ENCODE measurements around the gene KIF26B.
"Not testable (repeated sequence)": the region's sequence is repeated elsewhere in the genome, so short reads cannot be mapped to it uniquely, and the experiment has no call there.

KIF26B gene

DNA sequence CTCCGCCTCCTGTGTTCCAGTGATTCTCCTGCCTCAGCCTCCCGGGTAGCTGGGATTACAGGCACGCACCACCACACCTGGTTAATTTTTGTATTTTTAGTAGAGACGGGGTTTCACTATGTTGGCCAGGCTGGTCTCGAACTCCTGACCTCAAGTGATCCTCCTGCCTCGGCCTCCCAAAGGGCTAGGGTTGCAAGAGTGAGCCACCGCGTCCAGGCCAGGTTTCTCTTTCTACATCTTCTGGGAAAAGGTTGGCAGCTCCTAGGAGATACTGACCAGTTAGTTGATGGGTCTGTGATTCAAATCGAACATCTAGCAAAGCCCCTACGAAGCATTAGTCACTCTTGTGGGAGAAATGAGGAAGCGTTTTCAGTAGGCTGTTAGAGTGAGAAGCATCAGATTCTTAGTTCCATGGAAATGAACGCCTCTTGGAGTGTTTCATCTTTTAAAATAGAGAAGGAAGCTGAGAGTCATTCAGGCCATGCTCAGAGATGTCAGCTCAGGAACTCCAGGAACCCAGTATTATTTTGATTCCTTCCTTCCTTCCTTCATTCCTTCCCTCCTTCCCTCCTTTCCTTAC is 204.4 kb downstream of the KIF26B start:
- not testable (repeated sequence) for DNase-seq

DNA sequence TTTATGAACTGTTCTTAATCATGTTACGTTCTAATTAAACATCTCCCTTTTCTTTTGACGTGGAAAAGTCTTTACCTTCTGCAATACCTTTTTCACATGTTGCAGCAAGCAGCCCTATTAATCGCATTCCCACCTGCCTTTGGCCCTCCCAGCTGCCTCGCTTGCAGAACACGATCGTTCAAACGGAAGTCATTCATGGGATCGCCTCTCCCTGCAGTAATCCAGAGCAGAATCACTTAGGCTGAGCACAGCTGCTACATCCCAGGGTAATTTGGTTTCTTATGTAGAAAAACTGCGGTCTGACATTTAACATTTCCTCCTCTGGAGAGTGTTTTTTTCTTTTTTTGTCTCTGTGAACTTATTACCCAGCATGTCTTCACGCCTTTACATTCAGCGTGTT is 206.3 kb downstream of the KIF26B start:
- DNase-seq, result no peak

GRCh38 chr1:245361951-245362350 is 207.2 kb downstream of the KIF26B start:
- DNase-seq, result no peak

DNA sequence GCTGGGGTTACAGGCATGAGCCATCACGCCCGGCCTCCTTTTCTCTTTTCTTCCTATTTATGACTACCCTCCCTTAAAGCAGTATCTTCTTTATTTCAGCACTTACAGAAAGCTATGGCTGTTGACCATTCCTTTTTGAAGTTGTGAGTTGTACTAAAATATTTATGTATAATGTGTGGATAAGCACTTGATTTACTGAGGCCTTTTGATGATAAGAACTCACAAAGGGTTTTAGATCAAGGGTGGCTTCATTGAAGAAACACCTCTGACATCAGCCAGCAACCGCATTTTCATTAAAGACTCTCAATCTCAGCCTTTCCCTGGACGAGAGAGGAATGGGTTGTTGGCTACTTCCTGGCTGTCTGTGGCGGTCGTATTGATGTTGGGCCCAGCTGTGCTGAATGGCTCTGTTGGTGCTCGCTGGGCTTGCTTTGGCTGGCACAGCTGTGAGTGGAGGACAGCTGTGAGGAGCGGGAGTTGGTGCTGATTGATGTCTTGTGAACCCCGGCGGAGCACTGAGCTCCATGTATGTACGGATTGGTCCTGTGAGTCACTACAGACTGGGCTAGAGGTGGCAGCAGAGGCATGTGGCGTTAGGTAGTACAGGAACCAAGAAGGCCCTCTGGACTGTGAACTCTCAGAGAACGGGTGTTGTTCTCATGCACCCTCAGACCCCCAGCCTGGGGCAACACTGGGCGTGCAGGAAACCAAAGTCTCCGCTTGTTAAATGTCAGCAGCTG is 208.8 kb downstream of the KIF26B start:
- peak; percentile 31 for DNase-seq

DNA sequence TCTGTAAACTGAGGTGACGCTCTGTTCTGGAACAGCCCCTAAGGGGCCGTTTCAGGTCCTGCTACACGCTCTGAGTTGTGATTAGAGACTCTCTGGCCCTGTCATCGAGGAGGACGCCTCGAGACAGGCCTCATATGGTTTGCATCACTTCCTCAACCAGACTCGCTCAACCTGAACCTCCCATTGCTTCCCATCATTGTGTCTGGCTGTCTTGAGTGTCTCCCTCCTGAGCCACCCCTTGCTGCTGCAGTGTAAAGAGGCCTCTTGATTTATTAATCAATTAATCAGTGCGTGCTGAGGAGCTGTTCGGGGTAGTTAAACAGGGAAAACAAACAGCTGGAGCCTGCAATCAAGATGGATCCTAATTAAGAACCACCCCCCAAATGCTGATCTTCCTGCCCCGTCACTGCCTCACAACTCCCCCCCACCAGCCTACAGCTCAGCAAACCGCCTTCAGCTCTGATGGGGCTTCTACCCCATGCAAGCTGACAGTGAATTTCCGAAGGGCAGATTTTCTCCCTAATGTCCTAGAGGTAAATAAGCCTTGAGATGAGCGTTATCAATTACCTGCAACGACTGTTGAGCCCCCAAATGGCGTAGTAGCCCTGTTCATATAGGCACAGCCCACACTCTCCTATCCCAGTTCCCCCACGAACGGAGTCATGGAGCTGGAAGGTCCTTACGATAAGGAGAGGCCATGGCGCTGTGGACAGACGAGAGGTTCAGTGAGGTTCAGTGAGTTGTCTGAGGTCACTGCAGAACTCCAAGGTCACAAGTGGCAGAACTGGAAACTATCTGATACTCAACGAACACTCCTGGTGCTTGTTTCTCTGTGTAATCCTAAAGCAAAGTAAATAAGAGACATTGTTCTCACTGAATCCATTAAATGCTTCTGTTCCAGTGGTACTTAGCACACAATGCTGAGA is 210.6 kb downstream of the KIF26B start:
- DNase-seq, result no peak

- no peak for DNase-seq
These were observed 212.1 kb downstream of the KIF26B start for GRCh38 chr1:245366886-245367285.

GRCh38 chr1:245370175-245370825 is 215.5 kb downstream of the KIF26B start:
- no peak for DNase-seq

GRCh38 chr1:245370905-245371581 is 216.3 kb downstream of the KIF26B start:
- no peak for DNase-seq

GRCh38 chr1:245373131-245373530 is 218.3 kb downstream of the KIF26B start:
- DNase-seq, result no peak

DNA sequence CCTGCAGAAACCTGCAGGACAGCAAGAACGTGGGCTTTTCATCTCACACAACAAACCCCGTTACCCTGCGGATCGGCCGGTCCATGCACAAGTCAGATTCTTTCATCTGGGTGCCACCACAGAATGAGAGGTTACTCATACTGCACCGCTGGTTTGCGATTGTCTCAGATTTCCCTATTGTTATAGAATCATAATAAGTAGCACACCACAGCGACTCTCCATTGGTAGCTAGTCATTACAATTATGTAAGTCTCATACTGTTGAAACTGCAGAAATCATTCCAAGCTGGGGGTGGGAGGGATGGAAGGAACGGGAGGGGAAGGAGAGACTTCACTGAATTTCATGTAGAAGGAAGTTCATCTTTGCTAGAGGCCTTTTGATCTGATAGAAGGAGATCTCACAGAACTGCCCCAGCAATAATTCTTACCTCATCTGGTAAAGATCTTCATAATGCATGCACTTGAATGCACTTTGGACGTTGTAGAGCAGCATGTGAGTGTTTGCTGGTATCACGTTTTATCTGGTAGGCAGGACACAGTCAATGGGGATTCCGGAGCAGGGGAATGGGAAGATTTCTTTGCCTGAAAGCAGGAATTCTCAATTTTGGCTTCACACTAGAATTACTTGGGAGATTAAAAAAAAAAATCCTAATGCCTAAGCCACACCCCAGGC is 221.1 kb downstream of the KIF26B start:
- DNase-seq, result peak; percentile 38

DNA sequence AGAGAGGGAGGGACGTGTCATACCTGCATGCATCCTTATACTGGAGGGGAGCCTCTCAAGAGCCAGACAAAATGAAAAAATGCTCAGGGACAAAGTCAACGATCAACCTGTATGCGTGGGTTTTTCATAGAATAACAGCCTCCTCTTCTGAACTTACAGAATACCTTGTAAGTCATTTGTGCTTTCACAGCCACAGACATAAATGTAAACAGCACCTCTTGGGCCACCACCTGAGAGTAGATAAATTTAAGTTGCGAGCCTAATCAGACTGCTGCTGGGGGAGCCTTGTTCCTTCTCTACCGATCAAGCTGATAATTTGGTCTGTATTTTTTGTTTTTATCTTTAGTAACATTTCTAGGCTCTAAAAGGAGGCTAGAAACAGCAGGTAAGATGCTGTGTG is 223.1 kb downstream of the KIF26B start:
- no peak for DNase-seq

DNA sequence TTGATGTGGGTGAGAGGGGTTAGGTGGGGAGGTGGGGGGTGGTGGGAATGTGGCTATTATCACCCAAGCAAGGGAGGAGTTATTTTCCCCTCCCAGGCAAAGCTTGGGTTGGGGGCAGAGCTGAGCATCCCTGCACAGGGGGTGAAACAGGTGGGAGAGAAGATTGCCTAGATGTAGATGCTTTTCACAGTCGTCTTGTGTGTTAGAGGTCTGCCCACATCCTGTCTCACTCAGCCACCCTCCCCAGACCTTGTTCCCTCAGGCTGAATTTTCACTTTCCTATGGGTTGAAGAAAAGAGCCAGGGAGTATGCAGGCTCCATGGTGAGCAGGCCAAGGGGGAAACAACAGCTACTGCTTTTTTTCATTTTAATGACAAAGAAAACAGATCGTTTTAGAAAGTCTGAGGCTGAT is 223.5 kb downstream of the KIF26B start:
- DNase-seq, result no peak

DNA sequence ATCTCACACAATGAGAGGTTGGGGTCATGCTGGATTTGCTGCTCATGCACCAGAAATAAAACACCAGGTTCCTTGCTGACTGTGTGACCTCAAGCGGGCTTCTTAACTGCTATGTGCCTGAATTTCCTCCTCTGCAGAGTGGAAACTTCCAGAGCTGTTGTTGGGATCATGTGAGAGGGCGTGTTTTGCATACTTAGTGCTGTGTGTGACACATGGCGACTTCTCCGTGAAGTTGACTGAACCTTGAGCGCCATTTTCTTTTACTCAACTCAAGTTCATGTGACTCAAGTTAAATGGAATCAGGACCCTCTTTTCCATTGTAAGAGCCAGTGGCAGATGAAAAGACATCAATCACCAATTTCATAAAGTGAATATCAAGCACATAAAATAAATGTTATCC is 224.0 kb downstream of the KIF26B start:
- no peak for DNase-seq

- DNase-seq, result peak; percentile 8
These were observed 226.2 kb downstream of the KIF26B start for GRCh38 chr1:245380790-245381535.

- DNase-seq, result no peak
These were observed 228.2 kb downstream of the KIF26B start for GRCh38 chr1:245382981-245383380.

DNA sequence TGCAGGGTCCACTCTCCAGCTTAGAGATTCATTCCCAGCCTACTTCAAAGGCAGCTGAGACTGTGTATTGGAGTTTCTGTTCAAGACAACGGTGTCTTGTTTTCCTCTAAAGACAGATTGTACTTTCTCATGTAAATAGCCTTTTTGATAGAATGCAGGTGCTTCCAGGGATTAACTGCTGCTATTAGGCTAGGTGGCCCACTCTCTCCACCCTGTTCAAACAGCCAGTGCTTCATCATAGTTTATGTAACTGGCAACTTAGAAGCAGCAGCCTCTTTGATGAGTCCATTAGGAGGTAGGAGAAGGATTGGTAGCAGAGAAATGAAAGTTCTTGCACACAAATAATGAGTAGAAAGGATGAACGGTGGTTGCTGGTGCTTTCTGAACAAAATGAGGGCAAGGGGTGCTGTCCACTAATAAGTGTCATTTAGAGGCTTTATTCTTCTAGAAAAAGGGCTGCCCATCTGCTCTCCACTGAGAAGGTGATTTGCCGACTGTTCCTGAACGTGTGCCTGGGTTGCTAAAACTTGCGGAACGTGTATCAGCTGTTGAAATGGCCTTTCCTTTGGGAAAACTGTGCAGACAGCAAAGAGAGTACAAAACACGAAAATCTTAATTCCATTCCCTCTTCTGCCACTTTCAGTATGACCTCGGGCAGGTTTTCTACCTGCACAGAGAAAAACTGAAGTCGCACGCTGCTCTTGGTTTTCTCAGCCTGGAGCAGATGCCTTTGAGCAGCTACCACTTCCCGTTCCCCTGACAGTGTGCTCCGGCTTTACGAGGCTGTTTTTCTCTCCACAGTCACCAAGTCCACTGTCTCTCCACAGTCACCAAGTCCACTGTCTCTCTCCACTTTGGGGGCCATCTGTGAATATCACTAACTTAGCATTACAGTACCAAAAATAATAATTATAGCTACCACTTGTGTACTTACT is 228.9 kb downstream of the KIF26B start:
- DNase-seq, result no peak

- DNase-seq, result no peak
These were observed 231.6 kb downstream of the KIF26B start for GRCh38 chr1:245386297-245386971.

- no peak for DNase-seq
These were observed 233.9 kb downstream of the KIF26B start for GRCh38 chr1:245388687-245389086.

DNA sequence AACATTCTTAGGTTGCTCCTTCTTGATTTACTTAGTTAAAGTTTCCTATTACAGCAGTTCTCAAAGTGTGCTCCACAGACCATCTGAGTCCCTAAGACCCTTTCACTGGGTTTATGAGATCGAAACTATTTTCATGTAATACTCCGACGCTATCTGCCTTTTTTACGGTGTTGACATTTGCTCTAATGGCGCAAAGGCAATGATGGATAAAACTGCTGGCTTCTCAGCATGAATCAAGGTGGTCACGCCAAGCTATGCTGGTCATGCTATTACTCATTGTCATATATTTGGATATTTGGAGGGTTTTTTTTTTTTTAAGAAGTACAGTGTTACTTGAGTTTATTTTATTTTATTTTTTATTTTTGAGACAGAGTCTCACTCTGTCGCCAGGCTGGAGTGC is 235.1 kb downstream of the KIF26B start:
- no peak for DNase-seq
